OCI-LY3 (cell line): ENCODE data around the gene FATE1.

Experiments used
- CTCF ChIP-seq: fragments of 200-600, 300-600 bp; sonication (generic); IDR thresholded peaks from 2 replicates; pipeline ENCODE4 v1.5.1; 2014; ENCODE audit warnings: antibody characterized with exemption, low read length, low read depth
- EZH2phosphoT487 ChIP-seq: fragments of 200-600 bp; shearing (Covaris generic); IDR thresholded peaks from 2 replicates; pipeline ENCODE4 v1.6.1; 2018; ENCODE audit warnings: antibody characterized with exemption, mixed run types, low read depth

- TF ChIP-seq CTCF (no peak), EZH2phosphoT487 (no peak)
Measured at GRCh38 chrX:151702741-151703340, 13.0 kb upstream of the FATE1 start.
